GM18868 (cell line): ENCODE measurements around the gene ARHGAP28.
"Not testable (repeated sequence)": the region's sequence is repeated elsewhere in the genome, so short reads cannot be mapped to it uniquely, and the experiment has no call there.

ENCODE experiments used
- ATAC-seq: cut with Tn5 transposase; IDR thresholded peaks from one replicate; pipeline ENCODE4 v1.9.1; 2021; ENCODE audit warnings: mild to moderate bottlenecking, moderate library complexity; ENCODE audit not compliant: unreplicated experiment

The ARHGAP28 gene

DNA sequence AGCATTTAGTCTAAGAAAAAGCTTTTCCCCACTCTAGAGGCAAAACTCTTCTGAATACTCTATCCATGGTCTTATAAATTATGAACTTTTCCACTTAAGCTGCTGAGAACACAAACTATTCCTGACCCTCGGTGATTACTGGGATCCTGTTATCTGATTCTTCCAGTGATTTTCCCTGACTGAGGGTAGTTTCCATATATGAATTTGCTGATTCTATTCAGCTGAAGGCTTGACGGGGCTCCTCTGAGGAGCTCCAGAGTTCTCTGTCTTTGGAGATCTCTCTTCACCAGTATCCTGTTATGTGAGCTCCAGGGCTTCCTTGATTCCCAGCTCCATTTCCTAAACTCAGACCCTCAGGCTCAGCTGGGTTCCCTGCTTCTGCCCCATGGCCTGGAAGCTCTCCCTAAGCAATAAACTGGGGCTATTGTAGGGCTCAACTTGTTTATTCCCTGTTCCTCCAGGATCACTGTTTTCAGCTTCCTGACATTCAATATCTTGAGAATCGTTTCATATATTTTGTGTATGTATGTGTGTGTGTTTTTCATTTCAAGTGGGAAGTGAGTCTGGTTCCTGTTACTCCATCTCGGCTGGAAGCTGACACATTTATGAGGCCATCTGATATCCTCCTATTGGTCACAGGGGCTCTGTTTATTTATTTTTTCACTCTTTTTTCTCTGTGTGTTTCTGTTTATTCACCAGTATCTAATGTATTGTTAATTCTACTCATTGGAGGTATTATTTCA, 78.2 kb downstream of the ARHGAP28 start:
- no peak for ATAC-seq

DNA sequence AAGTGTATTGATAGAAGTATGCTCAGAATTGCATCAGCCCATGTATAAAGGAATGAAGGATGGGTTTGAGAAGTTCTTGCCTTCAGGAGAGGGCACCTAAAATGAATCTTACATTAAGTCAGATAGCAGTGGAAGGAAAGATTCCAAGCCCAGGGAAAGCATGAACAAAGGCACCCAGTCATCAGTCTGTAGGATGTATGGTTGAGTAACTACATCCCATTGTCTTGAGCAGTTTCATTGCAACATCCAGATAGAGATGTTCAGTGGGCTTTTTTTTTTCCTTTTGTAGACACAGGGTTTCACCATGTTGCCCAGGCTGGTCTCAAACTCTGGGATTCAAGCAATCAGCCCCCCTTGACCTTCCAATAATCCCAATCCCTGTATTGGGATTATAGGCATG, 80.7 kb downstream of the ARHGAP28 start:
- ATAC-seq: no peak

DNA sequence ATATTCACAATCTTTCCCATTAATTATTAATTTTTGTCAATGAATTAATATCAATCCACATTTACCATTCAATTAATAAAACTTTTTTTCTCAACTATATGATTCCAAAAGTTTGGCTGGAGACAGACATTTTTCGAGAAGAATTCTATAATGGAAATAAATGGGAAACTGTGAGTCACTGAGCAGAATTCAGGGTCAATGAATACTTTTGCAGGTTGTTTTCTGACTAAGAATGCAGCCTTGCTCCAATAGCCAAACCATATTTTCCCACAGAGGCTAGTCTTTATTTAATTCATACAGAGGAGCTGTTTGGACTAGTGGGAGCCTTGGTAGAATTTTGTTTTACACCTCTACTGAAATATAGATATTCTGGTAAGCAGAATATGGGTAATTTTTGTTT, 82.3 kb downstream of the ARHGAP28 start:
- no peak for ATAC-seq

GRCh38 chr18:6814882-6815425, 85.4 kb downstream of the ARHGAP28 start:
- no peak for ATAC-seq

DNA sequence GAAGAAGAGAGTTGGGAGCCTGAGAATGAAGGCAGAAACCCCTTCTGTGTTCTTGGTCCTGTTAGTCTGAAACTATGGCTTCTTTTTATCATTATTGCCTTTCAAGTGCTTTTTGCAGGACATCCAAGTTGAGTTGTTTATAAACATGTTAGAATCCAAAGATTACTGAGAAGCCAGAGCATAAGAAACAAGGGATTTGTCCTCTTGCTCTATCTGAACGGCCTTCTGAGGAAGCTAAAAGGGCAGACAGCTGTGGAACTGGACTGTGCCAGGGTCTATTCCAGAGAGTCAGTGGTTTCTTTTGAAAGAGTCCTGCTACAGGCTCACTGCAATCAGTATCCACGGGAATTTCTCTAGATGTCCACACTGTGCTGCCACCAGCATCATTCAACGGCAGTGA, 86.6 kb downstream of the ARHGAP28 start:
- no peak for ATAC-seq

- ATAC-seq: no peak
These were observed 89.8 kb downstream of the ARHGAP28 start for GRCh38 chr18:6819332-6819731.

GRCh38 chr18:6820314-6820713, 90.8 kb downstream of the ARHGAP28 start:
- no peak for ATAC-seq

DNA sequence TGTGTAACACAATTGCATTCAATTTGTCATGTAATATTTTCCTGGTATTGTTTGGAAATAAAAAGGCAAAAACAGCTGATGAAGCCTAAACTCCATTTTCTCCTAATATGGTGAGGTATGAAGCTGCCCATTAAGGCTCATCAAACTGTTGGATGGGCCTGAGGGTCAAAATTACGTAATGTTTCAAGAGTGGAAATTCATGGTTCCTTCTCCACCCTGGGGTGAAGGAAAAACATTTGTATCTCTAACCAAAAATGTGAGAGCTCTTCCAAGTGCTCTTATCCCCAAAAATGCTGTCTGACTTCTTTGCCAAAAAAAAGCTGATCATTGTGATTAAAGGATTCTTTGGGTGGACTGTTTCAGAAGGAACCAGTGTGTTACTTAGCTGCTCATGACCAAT, 91.8 kb downstream of the ARHGAP28 start:
- ATAC-seq: no peak

DNA sequence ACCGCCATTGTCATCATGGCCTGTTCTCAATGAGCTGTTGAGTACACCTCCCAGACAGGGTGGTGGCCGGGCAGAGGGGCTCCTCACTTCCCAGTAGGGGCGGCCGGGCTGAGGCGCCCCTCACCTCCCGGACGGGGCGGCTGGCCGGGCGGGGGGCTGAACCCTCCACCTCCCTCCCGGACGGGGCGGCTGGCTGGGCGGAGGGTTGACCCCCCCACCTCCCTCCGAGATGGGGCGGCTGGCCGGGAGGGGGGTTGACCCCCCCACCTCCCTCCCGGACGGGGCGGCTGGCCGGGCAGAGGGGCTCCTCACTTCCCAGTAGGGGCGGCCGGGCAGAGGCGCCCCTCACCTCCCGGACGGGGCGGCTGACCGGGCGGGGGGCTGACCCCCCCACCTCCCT, 97.6 kb downstream of the ARHGAP28 start:
- ATAC-seq: not testable (repeated sequence)

DNA sequence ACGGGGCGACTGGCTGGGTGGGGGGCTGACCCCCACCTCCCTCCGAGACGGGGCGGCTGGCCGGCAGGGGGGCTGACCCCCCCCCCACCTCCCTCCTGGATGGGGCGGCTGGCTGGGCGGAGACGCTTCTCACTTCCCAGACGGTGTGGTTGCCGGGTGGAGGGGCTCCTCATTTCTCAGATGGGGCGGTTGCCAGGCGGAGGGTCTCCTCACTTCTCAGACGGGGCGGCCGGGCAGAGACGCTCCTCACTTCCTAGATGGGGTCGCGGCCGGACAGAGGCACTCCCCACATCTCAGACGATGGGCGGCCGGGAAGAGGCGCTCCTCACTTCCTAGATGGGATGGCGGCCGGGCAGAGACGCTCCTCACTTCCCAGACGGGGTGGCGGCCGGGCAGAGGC, 98.0 kb downstream of the ARHGAP28 start:
- not testable (repeated sequence) for ATAC-seq

GRCh38 chr18:6830916-6831315, 101.4 kb downstream of the ARHGAP28 start:
- no peak for ATAC-seq

GRCh38 chr18:6835345-6835744, 105.8 kb downstream of the ARHGAP28 start:
- ATAC-seq: no peak

GRCh38 chr18:6836331-6836730, 106.8 kb downstream of the ARHGAP28 start:
- no peak for ATAC-seq

- ATAC-seq: no peak
These were observed 108.4 kb downstream of the ARHGAP28 start for GRCh38 chr18:6837904-6838303.

GRCh38 chr18:6842081-6842480, 112.6 kb downstream of the ARHGAP28 start:
- ATAC-seq: no peak

DNA sequence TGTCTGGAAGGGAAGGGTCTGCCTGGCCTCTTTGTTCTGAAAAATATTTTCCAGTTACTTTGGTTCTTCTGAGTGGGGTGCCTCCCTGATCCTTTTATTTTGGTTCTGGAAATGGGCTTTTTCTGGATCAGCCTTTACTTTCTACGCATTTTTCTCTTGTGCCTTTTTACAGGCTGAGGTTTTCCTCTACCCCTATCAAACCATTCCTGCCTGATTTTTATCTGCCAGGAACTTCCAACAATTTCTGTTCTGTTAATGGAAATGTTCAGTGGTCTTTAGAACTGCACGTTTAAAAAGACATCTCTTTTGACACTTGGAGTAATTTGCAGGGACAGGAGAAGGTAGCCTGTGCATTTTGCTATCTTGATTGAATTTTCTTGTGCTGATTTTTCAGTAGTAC, 113.8 kb downstream of the ARHGAP28 start:
- ATAC-seq: no peak

DNA sequence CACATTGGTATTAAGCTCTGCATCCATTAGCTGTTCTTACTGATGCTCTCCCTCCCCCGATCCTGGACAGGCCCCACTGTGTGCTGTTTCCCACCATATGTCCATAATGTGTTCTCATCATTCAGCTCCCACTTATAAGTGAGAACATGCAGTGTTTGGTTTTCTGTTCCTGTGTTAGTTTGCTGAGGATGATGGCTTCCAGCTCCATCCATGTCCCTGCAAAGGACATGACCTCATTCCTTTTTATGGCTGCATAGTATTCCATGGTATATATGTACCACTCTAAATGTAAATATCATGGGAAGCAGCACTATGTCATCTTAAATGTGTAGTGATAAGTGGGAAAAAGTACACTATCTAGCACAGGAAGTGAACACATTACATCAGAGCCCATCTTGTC, 116.0 kb downstream of the ARHGAP28 start:
- ATAC-seq: not testable (repeated sequence)

GRCh38 chr18:6850396-6850795, 120.9 kb downstream of the ARHGAP28 start:
- ATAC-seq: no peak

DNA sequence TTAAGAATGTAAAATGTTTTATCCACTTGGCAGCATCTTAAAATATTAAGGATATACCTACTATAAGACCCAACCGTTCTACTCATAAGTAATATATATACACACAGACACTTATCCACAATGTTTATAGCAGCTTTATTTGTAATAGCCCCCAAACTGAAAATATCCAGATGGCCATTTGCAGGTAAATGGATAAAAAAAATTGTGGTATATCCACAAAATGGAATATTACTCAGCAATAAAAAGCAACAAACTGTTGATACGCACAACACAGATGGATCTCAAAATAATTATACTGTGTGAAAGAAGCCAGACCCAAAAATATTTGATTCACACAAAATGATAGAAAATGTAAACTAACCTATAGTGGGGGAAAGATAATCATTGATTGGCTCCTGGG, 122.0 kb downstream of the ARHGAP28 start:
- ATAC-seq: no peak

DNA sequence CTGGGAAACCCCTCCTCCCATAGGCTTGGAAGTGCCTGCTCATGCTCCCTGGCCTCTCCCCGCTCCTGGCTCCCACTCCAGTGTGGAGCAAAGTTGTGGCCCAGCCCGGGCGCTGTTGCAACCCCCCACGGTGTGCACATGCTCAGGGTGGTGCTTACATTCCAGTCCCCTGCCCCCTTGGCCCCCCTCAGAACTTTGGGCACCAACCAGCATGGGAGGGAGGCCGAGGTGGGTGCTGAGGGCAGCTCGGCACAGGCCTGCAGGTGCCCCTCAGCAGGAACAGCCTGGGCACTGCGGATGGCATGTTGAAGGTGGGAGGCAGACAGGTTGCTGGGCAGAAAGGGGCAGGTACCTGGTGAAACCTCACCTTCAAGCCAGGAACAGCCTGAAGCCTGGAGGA, 125.3 kb downstream of the ARHGAP28 start:
- ATAC-seq: no peak

- no peak for ATAC-seq
These were observed 126.3 kb downstream of the ARHGAP28 start for GRCh38 chr18:6855767-6856166.

- ATAC-seq: no peak
These were observed 127.8 kb downstream of the ARHGAP28 start for GRCh38 chr18:6857300-6857699.
